Inflammatory macrophage treated with lipopolysaccharide for 1 hour (primary cell): ENCODE results near the gene RNF223.
"Not testable (repeated sequence)": the region's sequence is repeated elsewhere in the genome, so short reads cannot be mapped to it uniquely, and the experiment has no call there.

Source experiments
- DNase-seq, 2 donors: peaks; one replicate each; pipeline ENCODE4 v3.0.0-alpha.2; 2020 to 2022

Gene RNF223

GRCh38 chr1:1106510-1107221, 32.6 kb upstream of the RNF223 start:
- DNase-seq, result no peak

GRCh38 chr1:1104152-1104551, 30.0 kb upstream of the RNF223 start:
- peak; percentile 53 to 60 for DNase-seq

DNA sequence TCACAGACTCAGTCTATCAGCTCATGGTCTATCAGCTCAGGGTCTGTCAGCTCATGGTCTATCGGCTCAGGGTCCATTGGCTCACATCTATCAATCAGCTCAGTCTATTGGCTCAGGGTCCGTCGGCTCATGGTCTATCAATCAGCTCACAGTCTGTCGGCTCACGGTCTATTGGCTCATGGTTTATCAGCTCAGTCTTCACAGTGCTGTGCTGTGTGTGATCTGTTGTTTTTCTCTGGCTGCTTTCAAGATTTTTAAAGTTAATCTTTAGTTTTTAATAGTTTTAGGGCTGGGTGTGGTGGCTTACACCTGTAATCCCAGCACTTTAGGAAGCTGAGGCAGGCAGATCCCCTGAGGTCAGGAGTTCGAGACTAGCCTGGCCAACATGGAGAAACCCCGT, 27.4 kb upstream of the RNF223 start:
- DNase-seq, result no peak

- DNase-seq, result no peak
Observed at GRCh38 chr1:1100296-1100695, 26.2 kb upstream of the RNF223 start.

DNA sequence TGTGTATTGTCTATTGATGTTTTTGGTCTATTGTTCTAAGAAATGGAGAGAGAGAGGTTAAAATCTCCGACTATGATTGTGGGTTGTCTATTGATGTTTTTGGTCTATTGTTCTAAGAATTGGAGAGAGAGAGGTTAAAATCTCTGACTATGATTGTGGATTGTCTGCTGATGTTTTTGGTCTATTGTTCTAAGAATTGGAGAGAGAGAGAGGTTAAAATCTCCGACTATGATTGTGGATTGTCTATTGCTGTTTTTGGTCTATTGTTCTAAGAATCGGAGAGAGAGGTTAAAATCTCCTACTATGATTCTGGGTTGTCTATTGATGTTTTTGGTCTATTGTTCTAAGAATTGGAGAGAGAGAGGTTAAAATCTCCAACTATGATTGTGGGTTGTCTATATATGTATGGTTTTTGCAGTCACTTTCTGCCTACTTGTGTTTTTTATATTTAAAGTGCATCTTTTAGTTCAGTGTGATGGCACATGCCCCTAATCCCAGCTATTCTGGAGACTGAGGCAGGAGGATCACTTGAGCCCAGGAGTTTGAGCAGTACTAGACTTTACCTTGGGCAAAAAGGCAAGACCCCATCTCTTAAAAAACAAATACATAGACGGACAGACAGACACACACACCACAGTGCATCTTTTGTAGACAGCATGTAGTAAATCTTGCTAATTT, 25.5 kb upstream of the RNF223 start:
- no peak for DNase-seq

GRCh38 chr1:1098681-1099421, 24.7 kb upstream of the RNF223 start:
- no peak for DNase-seq

DNA sequence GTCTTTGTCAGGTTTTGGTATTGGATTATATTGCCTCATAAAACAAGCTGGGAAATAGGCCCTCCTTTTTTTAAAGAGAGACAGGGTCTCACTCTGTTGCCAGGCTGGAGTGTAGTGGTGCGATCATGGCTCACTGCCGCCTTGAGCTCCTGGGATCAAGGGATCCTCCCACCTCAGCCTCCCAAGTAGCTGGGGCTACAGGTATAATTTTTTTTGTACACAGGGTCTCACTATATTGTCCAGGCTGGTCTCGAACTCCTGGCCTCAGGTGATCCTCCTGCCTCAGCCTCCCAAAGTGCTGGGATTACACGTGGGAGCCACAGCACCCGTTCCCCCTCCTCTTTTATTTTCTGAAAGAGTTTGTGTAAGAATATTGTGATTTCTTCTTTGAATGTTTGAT, 22.0 kb upstream of the RNF223 start:
- DNase-seq, result not testable (repeated sequence)

GRCh38 chr1:1094981-1095380, 20.9 kb upstream of the RNF223 start:
- DNase-seq, result no peak

DNA sequence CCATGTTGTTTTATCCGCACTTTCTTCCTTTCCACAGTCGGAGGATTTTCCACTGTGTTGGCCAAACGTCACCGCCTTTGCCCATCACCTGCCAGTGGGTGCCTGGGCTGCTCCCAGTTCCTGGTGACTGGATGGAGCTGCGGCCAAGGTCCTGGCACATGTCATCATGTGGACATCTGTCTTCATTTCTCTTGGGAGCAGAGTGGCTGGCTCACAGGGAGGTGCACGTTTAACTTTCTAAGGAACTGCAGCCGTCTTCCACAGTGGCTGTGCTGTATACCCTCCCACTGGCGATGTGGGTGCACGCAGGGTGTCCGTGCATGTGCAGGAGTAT, 19.5 kb upstream of the RNF223 start:
- DNase-seq, result no peak

DNA sequence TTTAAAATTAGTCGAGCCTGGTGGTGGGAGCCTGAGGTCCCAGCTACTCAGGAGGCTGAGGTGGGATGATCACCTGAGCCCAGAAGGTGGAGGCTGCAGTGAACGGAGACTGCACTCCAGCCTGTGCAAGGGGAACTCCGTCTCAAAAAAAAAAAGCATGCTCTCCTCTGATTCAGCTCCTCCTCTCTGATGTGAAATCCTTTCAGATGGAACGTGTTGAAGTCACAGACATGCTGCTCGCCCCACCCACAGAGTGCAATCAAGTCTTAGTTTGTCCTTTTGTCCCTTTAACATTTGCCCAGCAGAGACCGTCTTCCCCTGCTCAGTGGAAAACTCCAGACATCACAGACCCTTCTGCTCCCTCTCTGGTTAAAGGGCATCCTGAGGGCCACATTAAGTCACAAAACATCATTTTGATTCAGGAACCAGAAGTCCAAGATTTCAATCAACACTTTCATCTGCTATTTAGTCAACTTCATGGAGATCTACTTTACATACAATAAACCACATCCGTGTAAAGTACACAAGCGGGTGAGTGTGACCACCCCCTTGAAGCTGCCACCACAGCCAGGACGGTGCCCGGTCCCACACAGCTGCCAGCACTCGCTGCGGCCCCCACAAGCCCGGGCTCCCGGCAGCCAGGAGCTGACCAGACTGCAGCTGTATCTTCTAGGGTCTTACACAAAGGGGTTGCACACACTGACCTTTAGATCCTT, 18.9 kb upstream of the RNF223 start:
- DNase-seq, result no peak

DNA sequence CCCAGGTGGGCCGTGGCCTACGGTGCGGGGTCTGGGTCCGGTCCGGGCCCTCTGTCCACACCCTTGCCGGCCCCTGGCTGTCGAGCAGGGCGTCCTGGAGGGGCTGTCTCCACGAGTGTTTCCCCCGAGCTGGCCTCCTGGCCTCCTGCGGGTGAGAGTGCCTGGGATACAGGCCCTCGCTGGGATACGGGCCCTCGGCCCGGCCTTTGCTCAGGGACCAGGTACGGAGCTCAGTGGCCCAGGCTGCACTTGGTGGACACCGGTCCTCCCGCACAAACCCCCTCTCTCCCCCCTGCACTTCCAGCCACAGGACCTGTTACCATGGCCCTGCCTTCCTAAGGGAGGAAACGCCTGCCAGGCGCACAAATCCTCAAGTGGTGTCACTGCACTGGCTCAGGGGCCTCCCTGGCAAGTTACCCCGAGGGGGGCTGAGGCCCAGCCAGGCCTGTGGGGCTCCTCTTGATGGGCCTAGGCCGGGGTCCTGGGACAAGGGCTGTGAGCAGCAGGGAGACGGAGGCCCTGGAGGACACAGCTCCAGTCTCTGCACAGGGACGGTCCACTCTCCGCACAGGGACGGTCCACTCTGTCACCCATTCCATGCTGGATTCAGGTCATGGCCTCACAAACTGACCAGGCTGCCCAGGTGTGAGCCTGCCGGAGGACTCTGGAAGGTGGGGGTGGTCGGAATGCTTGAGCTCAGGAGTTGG, 18.2 kb upstream of the RNF223 start:
- no peak for DNase-seq

- no peak for DNase-seq
Observed at GRCh38 chr1:1091344-1092148, 17.4 kb upstream of the RNF223 start.

DNA sequence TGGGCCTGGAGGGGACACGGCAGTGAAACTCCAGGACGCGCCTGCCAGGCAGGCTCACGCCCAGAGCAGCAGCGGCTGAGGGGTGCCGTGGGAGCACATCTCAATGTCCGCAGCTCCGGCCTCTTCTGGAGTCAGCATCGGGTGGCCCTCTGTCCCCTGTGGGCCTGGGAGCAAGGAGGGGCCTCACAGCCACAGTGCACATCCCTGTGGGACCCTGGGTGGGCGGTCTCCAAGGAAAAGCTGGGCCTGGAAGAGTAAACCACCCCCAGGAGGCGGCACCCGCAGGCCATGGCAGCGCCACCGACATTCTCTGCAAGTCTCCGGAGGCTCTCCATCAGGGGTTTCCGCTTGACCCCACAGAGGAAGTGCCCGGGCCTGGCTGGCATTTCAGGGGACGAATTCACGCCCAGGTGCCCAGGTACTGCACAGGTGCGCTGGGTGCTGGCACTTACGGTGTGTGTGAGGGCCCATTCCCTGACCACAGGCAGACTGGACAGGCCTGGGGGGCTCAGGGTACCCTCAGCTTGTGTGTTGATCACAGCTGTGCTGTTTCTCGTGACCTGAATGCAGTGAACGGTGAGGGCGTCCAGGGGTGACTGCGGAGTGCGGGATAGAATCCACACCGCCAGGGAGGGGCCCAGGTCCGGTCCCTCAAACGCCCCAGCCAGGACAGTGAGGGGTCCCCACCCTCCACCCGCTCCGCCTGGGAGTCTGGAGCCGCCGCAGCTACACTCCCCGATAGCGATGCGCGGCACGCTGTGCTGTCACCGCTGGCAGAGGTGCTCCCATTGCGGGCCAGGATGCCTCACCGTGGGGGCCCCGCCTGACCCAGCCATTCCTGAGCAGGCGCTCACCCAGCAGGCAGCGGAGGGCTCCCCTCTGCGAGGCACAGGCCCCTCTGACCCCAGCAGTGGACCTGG, 16.6 kb upstream of the RNF223 start:
- DNase-seq, result no peak

- DNase-seq, result no peak
Observed at GRCh38 chr1:1089731-1090423, 15.8 kb upstream of the RNF223 start.

- no peak for DNase-seq
Observed at GRCh38 chr1:1088801-1089680, 14.9 kb upstream of the RNF223 start.

GRCh38 chr1:1088029-1088800, 14.1 kb upstream of the RNF223 start:
- DNase-seq, result no peak

DNA sequence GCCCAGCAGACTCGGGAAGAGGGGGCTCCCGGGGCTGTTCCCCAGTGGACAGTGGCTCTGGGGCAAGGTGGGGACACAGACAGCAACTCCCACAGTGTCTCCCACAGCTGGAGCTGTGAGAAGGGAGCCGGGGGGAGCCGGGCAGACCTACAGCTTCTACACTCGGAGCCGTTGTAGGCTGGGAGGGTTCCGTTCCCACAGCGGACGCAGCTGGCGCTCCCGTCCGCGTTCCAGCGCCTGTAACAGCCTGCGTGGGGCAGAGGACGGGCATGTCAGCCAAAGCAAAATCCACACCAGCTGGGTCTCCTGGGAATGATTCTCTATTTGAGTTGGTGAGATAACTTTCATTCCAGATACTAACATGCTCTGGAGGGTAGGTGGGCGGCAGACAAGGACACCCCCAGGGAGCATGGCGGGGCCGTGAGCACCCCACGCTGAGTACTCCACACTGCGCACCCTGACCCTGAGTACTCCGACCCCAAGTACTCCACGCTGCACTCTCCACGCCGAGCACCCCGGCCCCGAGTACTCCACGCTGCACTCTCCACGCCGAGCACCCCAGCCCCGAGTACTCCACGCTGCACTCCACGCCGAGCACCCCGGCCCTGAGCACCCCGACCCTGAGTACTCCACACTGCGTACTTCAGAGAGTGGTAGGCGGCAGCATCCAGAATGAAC, 13.4 kb upstream of the RNF223 start:
- no peak for DNase-seq

DNA sequence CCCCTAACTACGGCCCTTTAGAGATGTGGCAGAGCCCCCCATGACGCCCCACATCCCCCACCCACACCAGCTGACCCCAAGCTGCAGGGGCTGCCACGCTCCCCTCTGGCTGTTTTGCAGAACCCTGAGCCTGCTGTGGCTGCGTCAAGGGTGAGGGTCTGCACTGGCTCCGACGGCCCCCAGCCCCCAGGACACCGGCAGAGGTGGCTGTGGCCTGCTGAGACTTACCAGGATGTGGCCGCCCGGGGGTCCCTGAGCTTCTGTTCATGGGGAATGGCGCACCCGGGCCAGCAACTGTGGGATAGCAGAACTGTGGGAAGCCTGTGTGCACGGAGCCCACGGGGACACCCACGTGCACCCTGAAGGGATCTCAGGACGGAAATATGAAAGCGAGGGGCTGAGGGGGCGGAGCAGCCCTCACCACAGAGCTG, 12.8 kb upstream of the RNF223 start:
- DNase-seq, result no peak
